ENCODE results near the gene CCDC7. TPM values are rescaled to one million over a fixed set of nuclear protein-coding genes. Genes with fewer than 3 reads are reported as not detected.
"Not testable (repeated sequence)": the region's sequence is repeated elsewhere in the genome, so short reads cannot be mapped to it uniquely, and the experiment has no call there.

The CCDC7 gene
- total and polyA plus RNA-seq, 2 experiments from 2014 or later = 2.2 TPM

DNA sequence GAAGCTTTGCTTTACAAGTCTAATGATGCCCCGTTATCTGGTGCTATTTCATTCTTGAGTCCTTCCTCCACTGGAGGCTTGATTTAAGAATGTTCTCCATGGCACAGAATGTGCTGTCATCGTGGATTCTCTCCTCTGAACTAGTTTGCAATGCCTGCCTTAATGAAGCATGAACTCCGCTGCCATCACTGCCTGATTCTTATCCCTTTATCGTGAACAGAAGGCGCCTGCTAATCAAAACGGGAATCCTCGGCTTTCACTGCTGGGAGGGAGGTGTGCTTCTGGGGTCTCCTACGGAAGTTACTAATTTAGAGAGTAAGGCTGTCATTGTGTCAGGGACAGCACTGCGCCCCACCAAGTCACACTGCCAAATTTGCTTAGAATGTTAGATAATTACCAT is 455.9 kb downstream of the CCDC7 start:
- TF ChIP-seq EZH2 (IDR thresholded peaks at IDR 0.05; ENCODE audit: insufficient read depth, poor library complexity, severe bottlenecking) (no peak), EZH2phosphoT487 (IDR thresholded peaks at IDR 0.05; ENCODE audit: insufficient read depth, low read depth) (no peak)
- Histone ChIP-seq H3K4me1 (ENCODE audit: insufficient read depth) (peaks cover 9% of the 10 kb centered on the region; the same call in 1 of the 2 replicates), H4K20me1 (ENCODE audit: insufficient read depth) (no peaks in the 10 kb centered on the region; the same call in 1 of the 2 replicates), H3K9me2 (ENCODE audit: insufficient read depth) (no peaks in the 10 kb centered on the region), H3K9me3 (ENCODE audit: low read depth) (no peaks in the 10 kb centered on the region), H3F3A (ENCODE audit: insufficient read depth) (peaks cover 86% of the 10 kb centered on the region), H3K27me3 (replicated peaks; ENCODE audit: insufficient read depth) (no peaks in the 10 kb centered on the region), H3K9ac (no peak overlapping the region), H2AFZ (no peak overlapping the region), H3K27ac (no peak overlapping the region), H3K4me3 (no peak overlapping the region), H3K79me2 (ENCODE audit: insufficient read depth) (peaks cover 83% of the 10 kb centered on the region), H3K36me3 (ENCODE audit: low read depth) (peaks cover 86% of the 10 kb centered on the region), H3K4me2 (ENCODE audit: unreplicated experiment) (no peak overlapping the region)
- no peak for DNase-seq
- WGBS, 2 experiments (ENCODE audit: low coverage in 1 of 2, low lambda C conversion rate in 2 of 2, missing lambda C conversion rate in 2 of 2) = 96 to 99% methylated on average over 9 of the region's 9 CpGs
- in situ Hi-C loops (cut with MboI) = no loop called here

DNA sequence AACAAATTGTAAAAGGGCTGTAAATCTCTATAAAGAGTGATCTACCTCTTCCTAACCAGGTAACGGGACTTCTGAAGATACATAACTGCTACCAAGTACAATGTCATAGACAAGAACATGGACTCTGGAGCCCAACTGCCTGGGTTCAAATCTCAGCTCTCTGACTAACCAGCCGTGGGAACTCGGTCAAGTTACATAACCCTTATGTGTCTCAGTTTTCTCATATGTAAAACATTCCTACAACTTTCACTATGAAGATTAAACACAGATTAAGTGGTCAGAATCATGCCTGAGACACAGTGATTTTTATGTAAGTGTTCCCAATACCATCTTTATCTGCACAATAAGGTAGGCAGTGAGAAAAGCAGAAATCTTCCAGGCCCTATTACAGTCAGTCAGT is 459.5 kb downstream of the CCDC7 start:
- Histone ChIP-seq H3K4me1 (ENCODE audit: insufficient read depth) (peaks cover 13% of the 10 kb centered on the region), H3K9me2 (ENCODE audit: insufficient read depth) (no peaks in the 10 kb centered on the region), H3K36me3 (ENCODE audit: low read depth) (peaks cover 86% of the 10 kb centered on the region), H3K9ac (0 out of 2 replicates have a peak overlapping the region, but pooled peaks have one; percentile 2), H4K20me1 (ENCODE audit: insufficient read depth) (no peaks in the 10 kb centered on the region), H3K9me3 (ENCODE audit: low read depth) (no peaks in the 10 kb centered on the region), H3K4me2 (ENCODE audit: unreplicated experiment) (no peak overlapping the region), H3K27me3 (replicated peaks; ENCODE audit: insufficient read depth) (no peaks in the 10 kb centered on the region), H3K27ac (peak overlapping the region; percentile 45), H3K79me2 (ENCODE audit: insufficient read depth) (peaks cover 94% of the 10 kb centered on the region), H2AFZ (no peak overlapping the region), H3F3A (ENCODE audit: insufficient read depth) (peaks cover 83% of the 10 kb centered on the region), H3K4me3 (no peak overlapping the region)
- TF ChIP-seq EZH2phosphoT487 (IDR thresholded peaks at IDR 0.05; ENCODE audit: insufficient read depth, low read depth) (no peak), EZH2 (IDR thresholded peaks at IDR 0.05; ENCODE audit: insufficient read depth, poor library complexity, severe bottlenecking) (no peak)
- WGBS, 2 experiments (ENCODE audit: low coverage in 1 of 2, low lambda C conversion rate in 2 of 2, missing lambda C conversion rate in 2 of 2) = 68 to 82% methylated on average over 3 of the region's 3 CpGs
- in situ Hi-C loops (cut with MboI) = no loop called here
- DNase-seq = peak; percentile 57

DNA sequence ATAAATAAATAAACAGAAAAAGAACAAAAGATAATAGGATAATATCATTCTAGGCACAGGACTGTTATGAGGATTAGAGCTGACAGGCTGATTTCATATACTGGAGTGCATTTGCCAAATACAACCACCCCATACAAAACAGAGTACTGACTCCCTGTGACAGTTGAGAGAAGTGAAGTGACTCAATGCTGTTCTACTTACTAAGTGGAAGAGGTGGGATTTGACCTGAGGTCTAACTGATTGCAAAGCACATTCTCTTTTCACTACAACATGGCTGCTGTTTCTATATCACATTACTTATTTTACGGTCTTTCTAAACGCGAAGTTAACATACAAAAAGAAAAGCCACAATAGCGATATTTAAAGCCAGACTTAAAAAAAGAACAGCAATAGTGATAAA is 460.7 kb downstream of the CCDC7 start:
- Histone ChIP-seq H3K4me2 (ENCODE audit: unreplicated experiment) (no peak overlapping the region), H4K20me1 (ENCODE audit: insufficient read depth) (no peaks in the 10 kb centered on the region), H3K36me3 (ENCODE audit: low read depth) (peaks cover 91% of the 10 kb centered on the region), H3K9me2 (ENCODE audit: insufficient read depth) (no peaks in the 10 kb centered on the region), H3K9ac (no peak overlapping the region), H3K4me1 (ENCODE audit: insufficient read depth) (peaks cover 13% of the 10 kb centered on the region), H3K27me3 (replicated peaks; ENCODE audit: insufficient read depth) (no peaks in the 10 kb centered on the region), H3K27ac (peak overlapping the region; percentile 45), H3K79me2 (ENCODE audit: insufficient read depth) (peaks cover 100% of the 10 kb centered on the region), H3K4me3 (no peak overlapping the region), H3K9me3 (ENCODE audit: low read depth) (no peaks in the 10 kb centered on the region), H3F3A (ENCODE audit: insufficient read depth) (peaks cover 89% of the 10 kb centered on the region), H2AFZ (no peak overlapping the region)
- in situ Hi-C loops (cut with MboI) = no loop called here
- peak; percentile 32 for DNase-seq
- TF ChIP-seq EZH2 (IDR thresholded peaks at IDR 0.05; ENCODE audit: insufficient read depth, poor library complexity, severe bottlenecking) (no peak), EZH2phosphoT487 (IDR thresholded peaks at IDR 0.05; ENCODE audit: insufficient read depth, low read depth) (no peak)
- 70 to 74% methylated on average over 4 of the region's 4 CpGs for WGBS, 2 experiments (ENCODE audit: low coverage in 1 of 2, low lambda C conversion rate in 2 of 2, missing lambda C conversion rate in 2 of 2)

DNA sequence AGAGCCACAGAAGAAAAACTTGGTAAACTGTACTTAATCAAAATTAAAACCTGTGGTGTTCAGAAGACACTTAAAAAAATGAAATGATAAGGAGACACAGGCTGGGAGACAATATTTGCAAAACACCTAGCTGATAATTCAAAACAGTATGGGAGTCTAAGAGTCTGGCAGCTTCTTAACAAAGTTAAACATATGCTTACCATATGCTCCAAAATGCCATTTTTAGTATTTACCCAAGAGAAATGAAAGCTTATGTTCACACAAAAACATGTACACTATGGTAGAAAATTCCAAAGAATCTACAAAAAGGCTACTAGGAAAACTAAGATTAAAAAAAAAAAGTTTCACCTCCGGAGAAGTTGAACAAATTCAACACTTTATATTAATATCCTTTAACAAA is 463.5 kb downstream of the CCDC7 start:
- no peaks in the 10 kb centered on the region for H3K9me2 ChIP-seq (ENCODE audit: insufficient read depth)
- H3K9ac ChIP-seq = no peak overlapping the region
- no peak overlapping the region for H3K4me3 ChIP-seq
- peaks cover 13% of the 10 kb centered on the region for H3K4me1 ChIP-seq (ENCODE audit: insufficient read depth)
- peaks cover 90% of the 10 kb centered on the region for H3F3A ChIP-seq (ENCODE audit: insufficient read depth)
- H3K4me2 ChIP-seq (ENCODE audit: unreplicated experiment) = no peak overlapping the region
- peaks cover 100% of the 10 kb centered on the region for H3K79me2 ChIP-seq (ENCODE audit: insufficient read depth)
- H4K20me1 ChIP-seq (ENCODE audit: insufficient read depth) = no peaks in the 10 kb centered on the region
- in situ Hi-C loops (cut with MboI) = no loop called here
- no peak overlapping the region for H2AFZ ChIP-seq
- peaks cover 89% of the 10 kb centered on the region for H3K36me3 ChIP-seq (ENCODE audit: low read depth)
- no peak for DNase-seq
- H3K27ac ChIP-seq = peak overlapping the region; percentile 38
- H3K27me3 ChIP-seq (replicated peaks; ENCODE audit: insufficient read depth) = no peaks in the 10 kb centered on the region
- TF ChIP-seq EZH2 (IDR thresholded peaks at IDR 0.05; ENCODE audit: insufficient read depth, poor library complexity, severe bottlenecking) (no peak), EZH2phosphoT487 (IDR thresholded peaks at IDR 0.05; ENCODE audit: insufficient read depth, low read depth) (no peak)
- WGBS, 2 experiments (ENCODE audit: low coverage in 1 of 2, low lambda C conversion rate in 2 of 2, missing lambda C conversion rate in 2 of 2) = 58 to 62% methylated on average over 1 of the region's 1 CpG
- H3K9me3 ChIP-seq (ENCODE audit: low read depth) = no peaks in the 10 kb centered on the region

DNA sequence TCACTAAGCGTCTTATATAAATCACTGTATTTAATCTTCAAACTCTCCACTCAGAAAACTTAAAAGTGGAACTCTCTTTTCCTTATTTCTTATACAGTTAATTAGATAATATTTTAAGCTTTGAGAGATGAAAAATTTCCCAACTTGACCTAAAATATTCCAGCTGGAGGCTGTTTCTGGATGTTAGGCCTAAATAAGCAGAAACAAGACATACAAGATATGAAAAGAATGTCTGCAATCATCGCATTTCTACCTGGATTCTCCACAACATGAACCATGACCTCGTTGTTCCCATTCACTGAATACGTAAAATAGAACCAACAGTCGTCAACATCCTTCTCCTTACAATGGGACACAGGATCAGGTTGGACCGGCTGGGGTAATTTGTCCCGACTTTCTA is 464.0 kb downstream of the CCDC7 start:
- H3K79me2 ChIP-seq (ENCODE audit: insufficient read depth) = peaks cover 100% of the 10 kb centered on the region
- in situ Hi-C loops (cut with MboI); H3K9ac ChIP-seq: not testable (repeated sequence)

More for the DNA sequence above, 464.0 kb downstream of the CCDC7 start:
- not testable (repeated sequence) for H3K9me3 ChIP-seq (ENCODE audit: low read depth); H2AFZ ChIP-seq; H3K27me3 ChIP-seq (replicated peaks; ENCODE audit: insufficient read depth); H3K4me3 ChIP-seq; H4K20me1 ChIP-seq (ENCODE audit: insufficient read depth); DNase-seq; H3K4me2 ChIP-seq (ENCODE audit: unreplicated experiment); H3K9me2 ChIP-seq (ENCODE audit: insufficient read depth)
- Histone ChIP-seq H3F3A (ENCODE audit: insufficient read depth) (peaks cover 89% of the 10 kb centered on the region), H3K36me3 (ENCODE audit: low read depth) (peaks cover 88% of the 10 kb centered on the region), H3K4me1 (ENCODE audit: insufficient read depth) (peaks cover 13% of the 10 kb centered on the region), H3K27ac (0 out of 2 replicates have a peak overlapping the region, but pooled peaks have one; percentile 38)
- WGBS, 2 experiments (ENCODE audit: low coverage in 1 of 2, low lambda C conversion rate in 2 of 2, missing lambda C conversion rate in 2 of 2) = 88 to 90% methylated on average over 5 to 7 of the region's 7 CpGs

Measured in GM23248 (cell line).